ENCODE data around the gene CREB3L2.

The CREB3L2 gene

DNA sequence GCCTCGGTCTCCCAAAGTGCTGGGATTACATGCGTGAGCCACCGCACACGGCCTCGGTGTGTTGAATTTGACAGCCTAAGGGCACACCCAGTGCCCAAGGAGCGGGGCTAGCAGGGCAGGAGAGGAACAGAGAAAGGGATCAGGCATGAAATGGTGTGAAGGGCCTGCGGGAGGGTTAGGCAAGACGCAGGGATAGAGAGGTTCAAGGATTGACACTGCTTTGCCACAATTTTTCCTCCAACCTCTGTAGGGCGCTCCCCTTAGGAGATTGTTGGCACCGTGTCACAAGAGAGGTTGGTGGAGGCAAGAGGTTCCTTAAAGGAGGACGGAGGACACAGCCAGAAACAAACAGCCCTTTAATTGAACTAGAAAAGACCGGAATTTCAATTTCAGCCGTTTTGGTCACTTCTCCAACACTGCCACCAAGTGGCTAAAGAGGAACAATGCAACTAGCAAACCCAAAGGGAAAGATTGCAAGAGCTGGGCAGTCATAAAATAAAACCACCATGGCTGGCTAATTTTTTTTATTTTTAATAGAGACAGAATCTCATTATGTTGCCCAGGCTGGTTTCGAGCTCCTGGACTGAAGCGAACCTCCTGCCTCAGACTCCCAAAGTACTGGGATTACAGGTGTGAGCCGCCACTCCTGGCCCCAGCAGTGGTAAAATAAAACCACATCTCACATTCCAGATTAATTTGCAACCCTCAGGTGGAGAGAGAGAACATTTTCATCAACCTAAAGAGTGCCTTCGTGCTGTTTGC is 6.9 kb upstream of the CREB3L2 start:
- peak; percentile 7 to 12 for DNase-seq

DNA sequence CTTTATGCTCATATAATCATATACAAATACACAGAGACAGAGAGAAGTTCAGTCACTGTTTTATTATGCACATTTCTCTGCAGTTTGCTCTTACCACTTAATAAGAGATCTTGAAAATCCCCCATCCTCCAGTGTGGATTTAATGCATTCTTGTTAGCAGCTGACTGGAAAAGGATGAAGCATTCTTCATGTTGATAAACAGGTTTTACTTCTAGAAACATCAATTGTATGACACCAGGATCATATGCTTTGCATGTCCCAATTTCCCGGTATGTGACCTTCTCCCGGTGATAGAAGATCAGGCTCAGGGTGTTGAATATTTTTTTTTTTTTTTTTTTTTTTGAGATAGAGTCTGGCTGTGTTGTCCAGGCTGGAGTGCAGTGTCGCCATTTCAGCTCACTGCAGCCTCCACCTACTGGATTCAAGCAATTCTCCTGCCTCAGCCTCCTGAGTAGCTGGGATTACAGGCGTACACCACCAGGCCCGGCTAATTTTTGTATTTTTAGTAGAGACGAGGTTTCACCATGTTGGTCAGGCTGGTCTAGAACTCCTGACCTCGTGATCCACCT is 6.2 kb upstream of the CREB3L2 start:
- no peak for DNase-seq

- no peak for DNase-seq
Observed at GRCh38 chr7:138006106-138006505, 4.2 kb upstream of the CREB3L2 start.

DNA sequence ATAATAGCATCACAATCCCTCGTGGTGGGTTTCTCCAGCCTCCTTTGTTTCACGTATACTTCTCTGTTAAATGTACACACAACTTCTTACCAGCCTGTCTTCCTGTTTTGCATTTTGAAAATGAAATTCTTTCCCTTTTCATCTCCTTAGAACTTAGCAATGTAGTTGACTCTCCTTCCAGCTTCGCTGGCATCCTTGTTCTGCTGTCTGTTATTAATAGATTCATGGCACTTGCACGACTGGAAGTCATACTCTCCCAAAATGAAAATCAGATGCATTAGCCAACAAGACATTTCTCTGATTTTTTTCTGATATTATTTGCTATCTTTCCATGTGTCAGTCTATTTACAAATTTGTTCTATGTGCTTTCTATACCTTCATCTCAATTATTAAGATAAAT is 3.0 kb upstream of the CREB3L2 start:
- DNase-seq, result no peak

GRCh38 chr7:138004046-138004445 is 2.2 kb upstream of the CREB3L2 start:
- DNase-seq, result no peak

DNA sequence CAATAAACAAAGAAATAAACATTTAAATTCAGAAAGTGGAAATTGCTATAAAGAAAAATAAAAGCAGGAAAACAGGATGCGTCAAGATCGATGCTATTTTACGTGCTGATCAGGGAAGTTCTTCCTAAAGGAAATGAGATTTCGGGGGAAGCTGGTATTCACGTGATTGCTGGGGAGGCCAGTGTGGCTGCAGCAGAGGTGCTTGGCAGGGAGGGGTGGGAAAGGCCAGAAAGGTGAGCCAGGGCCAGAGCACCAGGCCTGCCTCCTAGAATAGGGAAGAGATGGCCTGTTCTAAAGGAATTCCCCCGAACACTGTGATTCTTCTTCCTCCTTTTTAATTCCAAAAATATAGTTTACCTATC is 923 bp upstream of the CREB3L2 start:
- DNase-seq, result no peak

GRCh38 chr7:138002096-138002827 is 376 bp upstream of the CREB3L2 start:
- peak; percentile 96 for DNase-seq

DNA sequence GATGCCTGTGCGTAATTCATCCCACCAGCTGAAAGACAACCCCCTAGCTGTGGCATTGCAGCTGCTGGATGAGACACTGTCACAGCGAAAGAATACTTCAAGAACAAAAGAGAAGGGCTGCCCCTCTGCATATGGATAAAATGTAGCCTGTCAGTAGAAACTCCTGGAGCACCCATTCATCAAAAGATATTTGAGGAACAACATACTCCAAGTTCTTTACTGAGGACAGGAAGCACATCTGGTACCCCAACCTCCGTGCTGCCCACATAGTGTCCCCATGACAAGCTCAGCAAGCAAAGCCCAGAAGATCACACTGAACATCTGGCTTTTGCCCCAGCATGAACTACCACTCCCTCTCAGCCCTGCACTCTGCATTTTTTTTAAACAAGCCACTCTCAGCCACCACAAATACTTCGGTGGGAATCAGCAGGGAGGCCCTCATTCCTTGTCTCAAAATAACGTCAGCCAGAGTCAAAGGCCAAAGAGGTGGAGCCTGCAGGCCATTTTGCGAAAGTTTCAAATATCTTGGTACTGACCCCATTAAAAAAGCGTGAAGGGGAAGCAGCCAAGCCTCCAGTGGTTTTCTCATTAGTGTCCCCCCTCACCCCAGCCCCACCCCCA is 1.7 kb downstream of the CREB3L2 start:
- no peak for DNase-seq

DNA sequence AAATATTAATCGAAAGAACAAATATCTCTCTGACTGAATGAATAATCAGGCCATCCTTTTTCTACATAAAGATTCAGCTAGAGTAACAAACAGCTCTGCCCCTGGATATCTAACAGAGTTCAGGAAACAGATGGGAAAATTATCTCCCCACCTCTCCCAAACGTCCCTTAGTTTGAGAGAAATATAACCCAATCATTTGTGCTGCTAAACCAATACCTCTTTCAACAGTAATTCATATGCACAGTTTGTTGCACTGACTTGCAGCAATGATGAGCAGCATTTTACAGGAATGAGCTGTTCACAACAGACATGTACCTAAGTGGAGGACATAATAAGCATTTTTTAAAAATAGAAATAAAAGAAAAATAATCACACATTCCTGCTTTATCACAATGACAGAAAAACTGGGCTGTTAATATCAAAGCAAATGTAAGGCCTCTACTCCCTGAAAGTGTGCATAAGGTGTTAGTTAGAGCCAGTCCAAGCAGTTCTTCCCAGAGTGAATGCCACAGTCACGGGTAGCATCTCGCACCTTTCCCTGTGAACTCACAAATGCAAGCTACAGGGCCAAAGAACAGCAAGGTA is 2.3 kb downstream of the CREB3L2 start:
- no peak for DNase-seq

DNA sequence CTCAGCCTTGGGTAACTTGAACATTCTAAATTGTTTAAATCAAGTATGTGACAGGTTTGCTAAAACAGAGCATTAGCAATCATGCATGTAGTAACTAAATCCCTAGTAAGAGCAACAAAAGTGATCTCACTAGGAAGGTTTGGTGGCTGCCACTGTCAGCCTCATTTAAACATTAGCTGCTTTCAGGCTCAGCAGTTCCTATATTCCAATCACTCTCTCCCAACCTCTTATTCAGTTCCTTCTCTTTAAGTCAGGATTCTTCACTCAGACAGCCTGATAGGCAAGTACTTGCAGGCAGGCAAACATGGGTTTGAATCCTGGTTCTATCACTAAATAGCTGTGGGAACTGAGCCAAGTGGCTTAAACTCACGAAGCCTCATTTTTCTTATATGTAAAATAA is 3.6 kb downstream of the CREB3L2 start:
- no peak for DNase-seq

GRCh38 chr7:137996871-137997270 is 5.0 kb downstream of the CREB3L2 start:
- DNase-seq, result no peak

DNA sequence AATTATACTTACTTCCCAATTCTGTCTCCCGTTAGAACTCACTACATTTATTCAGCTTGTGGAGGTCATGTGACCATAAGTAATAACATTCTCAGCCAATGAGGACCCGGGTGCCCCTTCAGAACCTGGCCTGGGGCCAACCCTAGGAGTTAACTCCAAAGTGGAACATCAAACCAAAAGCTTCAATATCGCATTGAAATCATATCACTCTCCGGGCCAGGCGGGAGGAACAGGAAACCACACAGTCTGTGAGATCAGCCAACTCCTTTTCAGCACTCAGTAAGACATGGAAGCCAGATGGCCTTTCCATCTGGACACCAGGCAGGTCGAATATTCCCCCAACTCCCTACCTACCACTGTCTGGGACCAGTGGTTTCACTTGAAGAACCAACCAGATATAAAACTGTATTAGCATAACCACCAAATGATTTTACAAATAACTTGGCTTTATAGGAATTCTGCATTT is 5.5 kb downstream of the CREB3L2 start:
- DNase-seq, result no peak

DNA sequence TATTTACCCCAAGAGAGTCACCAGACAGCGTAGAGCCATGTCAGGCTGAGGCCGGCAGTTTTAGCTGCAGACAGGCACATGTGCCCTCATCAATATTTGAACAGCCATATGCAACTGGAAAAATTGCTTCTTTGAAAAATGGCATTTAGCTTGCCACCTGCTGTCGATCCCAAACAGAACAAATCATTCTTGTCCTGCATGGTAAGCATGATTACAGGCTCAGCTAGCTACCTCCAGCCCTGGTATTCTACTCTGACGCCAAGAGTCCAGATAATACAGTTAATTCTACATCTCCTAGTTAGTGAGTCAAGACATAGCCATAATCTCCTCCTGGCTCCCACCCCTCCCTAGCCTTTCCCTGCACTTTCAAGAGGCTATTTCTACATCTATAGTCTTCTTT is 7.7 kb downstream of the CREB3L2 start:
- DNase-seq, result no peak

- DNase-seq, result no peak
Observed at GRCh38 chr7:137993395-137993743, 8.5 kb downstream of the CREB3L2 start.

- no peak for DNase-seq
Observed at GRCh38 chr7:137992550-137993394, 9.1 kb downstream of the CREB3L2 start.

GRCh38 chr7:137992104-137992549 is 9.8 kb downstream of the CREB3L2 start:
- no peak for DNase-seq

DNA sequence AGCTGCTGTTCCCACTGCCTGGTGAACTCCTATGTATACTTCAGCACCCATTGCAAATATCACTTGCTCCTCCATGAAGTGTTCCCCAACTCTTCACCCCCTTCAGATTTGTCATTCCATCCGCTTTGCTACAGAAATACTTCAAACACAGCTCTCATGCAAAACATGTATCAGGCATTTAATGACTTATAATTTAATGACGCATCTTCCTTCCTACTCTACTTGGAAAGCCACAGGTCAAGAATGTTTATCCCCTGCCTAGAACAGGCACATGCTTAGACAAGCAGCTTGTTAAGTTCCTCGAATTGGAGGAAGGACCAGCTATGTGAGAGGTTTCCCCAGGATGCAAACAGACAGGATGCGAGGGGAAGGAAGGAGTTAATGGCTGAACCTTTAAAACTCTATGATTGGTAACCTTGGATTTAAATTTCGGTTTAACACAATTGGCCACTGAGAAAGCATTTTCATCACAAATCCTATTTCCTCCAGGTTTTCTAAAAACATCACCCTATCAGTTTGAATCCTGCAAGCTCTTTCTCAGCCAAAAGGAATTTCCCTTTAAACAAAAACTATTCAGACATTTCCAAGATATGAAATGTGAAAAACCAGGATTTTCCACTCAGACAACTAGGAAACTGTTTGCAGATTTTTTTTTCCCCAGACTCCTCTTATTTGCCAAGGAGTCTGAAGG is 11.5 kb downstream of the CREB3L2 start:
- DNase-seq, result no peak

DNA sequence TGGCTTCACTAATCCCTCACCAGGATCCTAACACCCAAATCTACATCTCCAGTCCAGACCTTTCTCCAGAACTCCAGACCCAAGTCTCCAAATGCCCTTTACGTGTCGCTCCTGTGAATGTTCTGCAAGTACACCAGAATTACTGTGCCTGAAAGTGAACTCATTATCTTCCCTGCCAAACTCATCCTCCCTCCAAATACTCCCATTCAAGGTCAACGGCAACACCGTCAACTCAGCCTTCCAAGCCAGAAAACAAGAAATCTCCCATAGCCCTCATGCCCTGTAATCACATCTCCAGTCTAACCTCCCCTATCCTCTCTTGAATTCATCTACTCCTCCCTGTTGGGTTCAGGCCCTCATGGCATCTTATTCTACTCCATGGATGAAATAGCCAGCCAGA is 12.3 kb downstream of the CREB3L2 start:
- DNase-seq, result no peak

- DNase-seq, result no peak
Observed at GRCh38 chr7:137989094-137989493, 12.8 kb downstream of the CREB3L2 start.

DNA sequence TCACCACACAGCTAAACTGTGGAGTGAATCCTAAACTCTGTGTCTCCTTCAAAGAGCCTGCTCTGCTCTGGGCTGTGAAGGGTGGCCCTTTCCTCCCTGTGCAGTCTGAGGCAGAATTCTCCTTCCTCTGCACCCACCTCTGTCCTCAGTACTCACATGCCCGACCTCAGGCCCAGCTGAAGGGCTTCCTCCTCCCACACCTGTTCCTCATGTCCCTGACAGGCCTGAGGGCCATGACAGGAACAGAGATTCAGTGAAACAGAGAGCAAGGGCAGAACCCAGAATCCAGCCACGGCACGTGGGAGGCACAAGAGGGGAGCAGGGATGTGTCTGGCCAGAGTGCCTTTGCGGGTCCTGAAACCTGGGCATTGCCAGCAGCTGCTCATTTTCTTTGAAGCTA is 13.9 kb downstream of the CREB3L2 start:
- DNase-seq, result no peak

GRCh38 chr7:137987563-137987962 is 14.3 kb downstream of the CREB3L2 start:
- DNase-seq, result no peak

DNA sequence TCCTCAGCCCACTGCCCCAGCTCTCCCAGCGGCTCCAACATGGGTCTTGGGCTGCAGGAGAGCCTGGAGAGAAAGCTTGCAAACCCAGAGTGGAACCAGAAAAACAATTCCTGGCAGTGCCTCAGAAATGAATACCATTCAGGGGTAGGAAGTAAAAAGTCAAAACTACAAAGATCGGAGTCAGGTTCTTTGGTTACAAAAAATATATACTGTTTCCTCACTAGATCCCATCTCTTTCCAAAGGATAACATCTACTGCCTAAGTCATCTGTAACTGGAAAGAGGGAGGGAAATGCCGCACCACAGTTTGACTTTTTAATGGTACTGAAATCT is 14.9 kb downstream of the CREB3L2 start:
- DNase-seq, result no peak
